Mesothelial cell of epicardium (in vitro differentiated cells): ENCODE data around the gene TBR1. TPM values are rescaled to one million over a fixed set of nuclear protein-coding genes. Genes with fewer than 3 reads are reported as not detected.

ENCODE experiments used
- DNase-seq, 2 experiments: peaks; one replicate each; pipeline ENCODE4 v3.0.0; 2021; ENCODE audit warnings: low spot score in 2 of 2; ENCODE audit not compliant: unreplicated experiment in 2 of 2
- H3K27ac Mint-ChIP-seq: 2 replicates; pipeline ENCODE4 v1.8.0; 2021; ENCODE audit warnings: mixed read lengths
- H3K27me3 Mint-ChIP-seq: 2 replicates; pipeline ENCODE4 v1.8.0; 2021; ENCODE audit warnings: low read depth, mixed read lengths
- H3K36me3 Mint-ChIP-seq: 2 replicates; pipeline ENCODE4 v1.8.0; 2021; ENCODE audit warnings: mixed read lengths
- H3K4me1 Mint-ChIP-seq: 2 replicates; pipeline ENCODE4 v1.8.0; 2021; ENCODE audit warnings: mixed read lengths
- H3K4me3 Mint-ChIP-seq: 2 replicates; pipeline ENCODE4 v1.8.0; 2021; ENCODE audit warnings: mild to moderate bottlenecking, moderate library complexity, mixed read lengths
- H3K9me3 Mint-ChIP-seq: 2 replicates; pipeline ENCODE4 v1.8.0; 2021; ENCODE audit warnings: mixed read lengths
- total RNA-seq: library from RNA; stranded (reverse); gene quantifications from 3 replicates; pipeline ENCODE4 v1.2.1, GENCODE V29; 2021
- TF ChIP-seq, protein P1 (sequence below): fragments of 200-600 bp; sonication (generic); IDR thresholded peaks from one replicate; pipeline ENCODE4 v1.5.0; 2021; ENCODE audit warnings: antibody characterized with exemption; ENCODE audit not compliant: unreplicated experiment

TBR1 gene
- total RNA-seq, 1 donor from 2014 or later, result 0.13 TPM

DNA sequence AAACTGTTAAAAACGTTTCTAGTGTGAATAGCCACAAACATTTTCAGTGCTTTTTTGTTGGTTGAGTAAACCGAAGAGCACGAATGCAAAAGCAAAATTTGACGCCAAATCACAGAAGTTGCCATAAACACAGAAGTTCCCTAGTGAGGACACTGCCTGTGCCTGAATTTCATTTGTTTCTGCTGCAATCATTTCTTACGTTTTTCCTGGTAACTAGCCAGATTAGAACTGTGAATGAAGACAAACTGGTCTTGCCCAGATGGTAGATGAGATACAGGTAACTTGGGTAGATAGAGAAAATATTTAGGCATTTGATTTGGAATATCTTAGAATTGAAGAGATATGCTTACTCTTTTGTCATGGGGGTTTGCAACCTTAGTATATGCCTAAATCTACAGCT, 9.8 kb upstream of the TBR1 start:
- Mint-ChIP-seq H3K4me1 (no peaks in the 10 kb centered on the region), H3K27ac (no peak overlapping the region), H3K9me3 (peaks cover 12% of the 10 kb centered on the region), H3K27me3 (no peaks in the 10 kb centered on the region), H3K4me3 (no peak overlapping the region), H3K36me3 (peaks cover 18% of the 10 kb centered on the region)
- TF ChIP-seq, protein P1, sequence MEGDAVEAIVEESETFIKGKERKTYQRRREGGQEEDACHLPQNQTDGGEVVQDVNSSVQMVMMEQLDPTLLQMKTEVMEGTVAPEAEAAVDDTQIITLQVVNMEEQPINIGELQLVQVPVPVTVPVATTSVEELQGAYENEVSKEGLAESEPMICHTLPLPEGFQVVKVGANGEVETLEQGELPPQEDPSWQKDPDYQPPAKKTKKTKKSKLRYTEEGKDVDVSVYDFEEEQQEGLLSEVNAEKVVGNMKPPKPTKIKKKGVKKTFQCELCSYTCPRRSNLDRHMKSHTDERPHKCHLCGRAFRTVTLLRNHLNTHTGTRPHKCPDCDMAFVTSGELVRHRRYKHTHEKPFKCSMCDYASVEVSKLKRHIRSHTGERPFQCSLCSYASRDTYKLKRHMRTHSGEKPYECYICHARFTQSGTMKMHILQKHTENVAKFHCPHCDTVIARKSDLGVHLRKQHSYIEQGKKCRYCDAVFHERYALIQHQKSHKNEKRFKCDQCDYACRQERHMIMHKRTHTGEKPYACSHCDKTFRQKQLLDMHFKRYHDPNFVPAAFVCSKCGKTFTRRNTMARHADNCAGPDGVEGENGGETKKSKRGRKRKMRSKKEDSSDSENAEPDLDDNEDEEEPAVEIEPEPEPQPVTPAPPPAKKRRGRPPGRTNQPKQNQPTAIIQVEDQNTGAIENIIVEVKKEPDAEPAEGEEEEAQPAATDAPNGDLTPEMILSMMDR, result no peak
- DNase-seq, result no peak

DNA sequence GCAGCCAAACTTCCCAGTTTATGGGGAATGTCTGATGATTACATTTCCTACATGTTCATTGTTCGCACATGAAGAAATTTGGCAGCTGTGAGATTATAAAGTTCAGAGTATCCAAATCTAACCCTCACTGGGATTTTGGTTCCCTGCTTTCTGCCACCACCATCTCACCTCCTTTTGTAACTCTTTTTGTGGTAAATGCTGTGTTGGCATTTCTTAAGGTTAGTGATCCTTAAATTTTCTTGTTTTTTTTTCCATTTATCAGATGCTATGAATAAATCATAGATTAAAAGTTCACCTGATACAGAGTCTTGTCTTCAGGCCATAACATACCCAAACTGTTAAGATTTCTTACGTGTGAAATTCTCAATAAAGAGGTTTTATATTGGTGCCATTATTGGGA, 8.5 kb upstream of the TBR1 start:
- no peak for DNase-seq
- peaks cover 8% of the 10 kb centered on the region for H3K36me3 Mint-ChIP-seq

DNA sequence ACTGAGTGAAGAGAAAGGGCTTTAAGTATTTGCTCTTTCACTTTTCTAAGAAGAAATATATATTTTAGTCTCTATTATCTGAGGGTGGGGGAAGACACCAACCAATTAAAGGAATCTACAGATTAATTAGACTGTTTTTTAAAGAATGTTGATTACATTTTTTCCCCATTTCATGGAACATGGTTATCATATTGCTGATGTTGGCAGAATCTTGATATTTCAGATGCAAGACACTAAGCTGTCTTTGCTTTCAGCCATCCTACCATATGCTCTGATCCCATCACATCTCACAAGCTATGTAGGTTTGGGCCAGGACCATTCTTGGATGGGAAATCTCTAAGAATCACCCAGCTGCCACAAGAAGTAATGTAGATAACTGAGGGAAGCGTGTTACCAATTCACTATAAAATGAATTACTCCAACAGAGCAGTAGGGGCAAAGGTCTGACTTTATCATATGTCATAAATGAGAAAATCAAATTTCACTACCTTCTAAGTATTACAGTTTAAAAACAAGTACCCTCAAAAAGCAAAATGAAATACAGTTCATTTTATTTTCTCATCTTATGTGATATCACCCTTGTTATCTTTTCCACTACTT, 6.7 kb upstream of the TBR1 start:
- Mint-ChIP-seq H3K4me1 (peaks cover 3% of the 10 kb centered on the region), H3K36me3 (peaks cover 1% of the 10 kb centered on the region), H3K27me3 (peaks cover 24% of the 10 kb centered on the region), H3K9me3 (no peaks in the 10 kb centered on the region), H3K27ac (no peak overlapping the region), H3K4me3 (no peak overlapping the region)
- TF ChIP-seq, protein P1, result no peak
- no peak for DNase-seq

More for the DNA sequence above, 8.5 kb upstream of the TBR1 start:
- TF ChIP-seq, protein P1, result no peak
- Mint-ChIP-seq H3K4me1 (no peaks in the 10 kb centered on the region), H3K9me3 (peaks cover 5% of the 10 kb centered on the region), H3K27me3 (peaks cover 6% of the 10 kb centered on the region), H3K27ac (no peak overlapping the region), H3K4me3 (no peak overlapping the region)

DNA sequence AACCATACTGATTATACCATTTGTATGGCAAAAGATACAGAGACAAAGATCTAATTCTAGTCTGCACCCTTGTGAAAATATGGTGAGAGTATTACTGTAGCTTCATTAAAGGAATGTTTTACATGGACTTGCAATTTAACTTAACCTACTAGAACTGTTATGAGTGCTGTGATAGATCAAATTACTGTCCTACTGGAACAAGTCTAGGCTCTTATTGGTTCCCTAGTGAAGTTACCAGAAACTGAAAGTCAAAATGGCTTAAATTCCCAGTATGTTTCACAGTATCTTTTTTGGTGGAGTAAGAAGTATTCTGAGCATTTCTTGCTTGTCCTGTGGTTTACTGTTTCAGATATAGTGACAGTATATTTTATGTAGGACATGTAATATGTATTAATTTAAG, 3.8 kb upstream of the TBR1 start:
- Mint-ChIP-seq H3K4me1 (peaks cover 25% of the 10 kb centered on the region), H3K9me3 (no peaks in the 10 kb centered on the region), H3K4me3 (no peak overlapping the region), H3K27me3 (peaks cover 53% of the 10 kb centered on the region), H3K36me3 (peaks cover 1% of the 10 kb centered on the region), H3K27ac (no peak overlapping the region)
- TF ChIP-seq, protein P1, result no peak
- no peak for DNase-seq

DNA sequence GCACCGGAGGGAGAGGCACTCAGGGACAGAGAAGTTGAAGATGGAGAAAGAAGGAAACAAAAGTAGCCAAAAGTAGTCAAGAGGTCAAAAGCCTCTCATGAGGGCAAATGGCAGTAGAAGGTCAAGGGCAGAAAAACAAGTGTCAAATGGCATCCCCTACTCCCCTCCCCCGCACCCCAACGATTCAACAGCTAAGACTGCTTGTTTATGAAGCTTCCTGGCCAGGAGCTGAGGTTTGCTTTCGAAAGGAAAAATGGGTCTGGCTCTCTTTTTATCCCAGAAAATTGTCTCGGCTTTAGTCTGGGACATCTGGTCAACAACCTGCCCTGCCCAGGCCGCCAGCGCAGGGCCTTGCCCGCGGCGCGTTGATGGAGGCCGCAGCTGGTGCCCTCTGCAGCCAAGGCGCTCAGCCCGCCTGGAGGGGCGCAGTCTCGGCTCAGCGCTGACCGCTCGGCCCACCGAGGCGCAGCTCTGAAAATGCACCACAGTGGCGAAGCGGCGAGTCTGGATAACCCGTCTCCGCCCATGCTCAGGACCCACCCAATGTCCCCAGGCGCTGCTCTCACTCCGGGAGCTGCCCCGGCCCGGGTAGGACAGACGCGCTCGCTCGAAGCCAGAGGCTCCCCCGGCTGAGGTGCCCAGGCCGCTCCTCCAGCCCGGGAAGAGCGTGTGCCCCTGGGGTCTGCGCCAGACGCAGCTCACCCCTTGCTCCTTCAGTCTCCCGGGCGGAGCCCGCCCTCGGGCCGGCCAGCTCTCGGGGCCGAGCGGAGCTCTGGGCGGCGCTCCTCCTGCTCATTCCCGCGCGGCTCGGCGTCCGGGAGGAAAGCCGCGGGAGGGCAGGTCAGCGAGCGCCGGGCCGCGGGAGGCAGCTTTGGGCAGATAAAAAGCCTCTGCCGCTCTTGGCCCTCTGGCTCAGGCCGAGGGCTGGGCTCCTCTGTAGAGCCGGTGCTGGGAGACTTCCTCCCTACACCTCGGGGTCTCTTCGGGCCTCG, 1.8 kb upstream of the TBR1 start:
- Mint-ChIP-seq H3K4me1 (peaks cover 32% of the 10 kb centered on the region), H3K9me3 (no peaks in the 10 kb centered on the region), H3K27ac (no peak overlapping the region), H3K36me3 (peaks cover 1% of the 10 kb centered on the region), H3K27me3 (peaks cover 73% of the 10 kb centered on the region), H3K4me3 (peak overlapping the region; percentile 58)
- TF ChIP-seq, protein P1, result no peak
- DNase-seq, result peak in 1 of 2 experiments; percentile 52
